DMS79 treated with DMSO at 0.1 percent for 48 hours (cell line): Measurements from ENCODE around the gene BLOC1S5.
"Not testable (repeated sequence)": the region's sequence is repeated elsewhere in the genome, so short reads cannot be mapped to it uniquely, and the experiment has no call there.

Source experiments
- DNase-seq: peaks from one replicate; lab custom pipeline; 2025; lab: John Stamatoyannopoulos, UW

BLOC1S5 gene

DNA sequence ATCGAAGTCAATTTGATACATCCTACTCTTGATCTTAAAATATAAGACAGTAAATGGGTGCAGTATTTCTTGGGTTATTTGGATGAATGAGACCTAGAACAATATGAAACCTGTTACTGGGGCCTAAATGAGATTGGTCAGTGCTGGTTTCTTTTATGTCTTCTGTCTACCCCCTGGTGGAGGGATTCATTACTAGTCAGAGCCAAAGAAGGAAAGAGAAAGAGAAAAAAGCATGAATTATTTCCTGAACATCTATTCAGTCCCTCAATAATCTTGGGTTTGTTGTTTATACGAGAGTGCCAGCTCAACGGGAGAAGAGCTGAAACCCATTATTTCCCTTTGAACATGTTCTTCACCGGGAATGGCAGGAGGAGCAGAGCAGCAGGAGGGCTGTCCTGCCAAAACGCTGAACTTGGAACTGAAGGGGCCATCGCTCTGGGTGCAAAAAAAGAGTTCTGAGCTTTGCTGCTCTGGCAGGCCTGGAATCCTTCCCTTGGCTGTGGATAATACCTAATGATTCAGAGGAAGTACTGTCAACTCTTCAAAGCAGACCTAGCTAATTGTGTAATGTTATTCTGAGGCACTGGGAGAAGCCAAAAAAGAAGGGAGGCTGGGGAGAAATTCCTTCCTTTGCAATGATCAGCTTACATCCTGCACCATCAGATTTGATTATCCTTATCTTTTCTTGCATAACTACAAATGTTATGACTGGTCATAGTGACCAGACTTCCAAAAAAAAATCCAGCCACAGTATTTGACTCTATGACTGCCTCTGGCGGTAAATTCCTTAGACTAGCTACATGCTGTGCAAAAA, 72.0 kb downstream of the BLOC1S5 start:
- no peak for DNase-seq

DNA sequence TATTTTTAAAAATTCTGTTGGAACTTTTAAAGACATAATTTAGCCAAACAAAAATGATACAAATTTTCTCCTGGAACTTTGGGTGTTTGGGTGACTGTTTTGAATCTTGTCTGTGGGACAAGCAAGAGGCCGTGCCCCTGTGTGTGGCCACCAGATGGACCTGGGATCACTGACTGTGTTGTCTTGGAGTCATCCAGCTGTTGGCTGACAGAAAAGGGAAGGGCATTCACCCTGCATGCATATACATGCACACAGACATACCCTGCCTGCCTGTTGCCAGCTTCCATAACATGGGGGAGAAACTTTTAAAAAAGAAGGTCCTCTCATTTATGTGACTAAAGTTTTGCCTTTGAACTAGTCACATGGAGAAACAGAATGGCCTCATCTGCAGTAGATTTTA, 72.7 kb downstream of the BLOC1S5 start:
- no peak for DNase-seq

DNA sequence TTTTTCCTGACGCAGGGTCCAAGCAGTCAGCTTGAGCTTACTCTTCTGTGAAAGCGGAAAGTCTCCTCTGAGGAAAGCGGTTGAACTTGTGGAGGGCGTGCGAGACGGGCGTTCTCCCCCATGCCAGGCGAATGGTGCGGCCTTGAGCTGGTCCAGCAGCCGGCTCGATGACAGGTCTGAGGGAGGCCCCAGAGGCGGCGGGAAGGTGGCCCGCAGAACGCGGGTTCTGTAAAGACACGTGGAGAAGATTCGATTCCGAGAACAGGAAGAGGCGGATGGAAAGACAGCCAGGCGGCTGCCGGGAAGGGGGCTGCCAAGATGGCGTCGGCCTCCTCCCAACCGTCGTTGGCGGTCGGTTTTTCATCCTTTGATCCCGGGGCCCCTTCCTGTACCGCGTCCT, 78.0 kb downstream of the BLOC1S5 start:
- DNase-seq, result no peak

DNA sequence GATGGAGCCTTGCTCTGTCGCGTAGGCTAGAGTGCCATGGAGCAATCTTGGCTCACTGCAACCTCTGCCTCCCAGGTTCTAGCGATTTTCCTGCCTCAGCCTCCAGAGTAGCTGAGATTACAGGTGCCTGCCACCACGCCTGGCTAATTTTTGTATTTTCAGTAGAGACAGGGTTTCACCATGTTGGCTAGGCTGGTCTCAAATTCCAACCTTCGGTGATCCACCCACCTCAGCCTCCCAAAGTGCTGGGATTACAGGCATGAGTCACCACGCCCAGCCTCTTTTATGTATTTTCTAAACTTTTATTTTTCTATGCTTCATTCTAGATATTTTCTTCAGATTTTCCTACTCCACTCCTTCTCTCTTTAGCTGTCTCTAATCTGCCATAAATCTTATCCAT, 80.2 kb downstream of the BLOC1S5 start:
- not testable (repeated sequence) for DNase-seq

GRCh38 chr6:7979831-7980230, 84.4 kb downstream of the BLOC1S5 start:
- DNase-seq, result no peak

GRCh38 chr6:7978736-7979135, 85.5 kb downstream of the BLOC1S5 start:
- DNase-seq, result peak; percentile 0

DNA sequence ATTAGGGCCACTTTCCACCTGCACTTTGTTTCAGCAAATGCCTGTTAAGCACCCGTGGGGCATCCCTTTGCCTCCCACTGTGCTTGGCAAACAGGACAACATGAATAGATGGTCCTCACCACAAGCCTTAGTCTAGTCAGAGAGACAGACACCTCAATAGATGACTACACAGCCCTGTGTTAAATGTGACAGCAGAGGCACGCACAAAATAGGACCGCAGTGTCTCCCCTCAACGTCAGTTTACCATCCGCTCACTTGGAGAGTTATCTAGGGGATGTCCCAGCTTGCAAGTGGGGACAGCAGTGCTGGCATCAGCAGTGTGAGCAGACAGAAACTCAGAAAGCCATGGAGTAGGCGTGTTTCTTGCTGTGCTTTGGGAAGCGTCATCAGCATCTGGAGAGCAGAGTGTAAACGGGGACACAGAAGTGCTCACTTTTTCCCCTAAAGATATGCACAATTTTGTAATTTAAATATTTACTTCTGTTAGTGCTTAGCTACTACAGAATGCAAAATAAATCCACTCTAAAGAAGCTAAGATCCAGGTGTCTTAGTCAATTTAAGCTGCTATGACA, 87.6 kb downstream of the BLOC1S5 start:
- no peak for DNase-seq

GRCh38 chr6:7975764-7976146, 88.4 kb downstream of the BLOC1S5 start:
- no peak for DNase-seq

DNA sequence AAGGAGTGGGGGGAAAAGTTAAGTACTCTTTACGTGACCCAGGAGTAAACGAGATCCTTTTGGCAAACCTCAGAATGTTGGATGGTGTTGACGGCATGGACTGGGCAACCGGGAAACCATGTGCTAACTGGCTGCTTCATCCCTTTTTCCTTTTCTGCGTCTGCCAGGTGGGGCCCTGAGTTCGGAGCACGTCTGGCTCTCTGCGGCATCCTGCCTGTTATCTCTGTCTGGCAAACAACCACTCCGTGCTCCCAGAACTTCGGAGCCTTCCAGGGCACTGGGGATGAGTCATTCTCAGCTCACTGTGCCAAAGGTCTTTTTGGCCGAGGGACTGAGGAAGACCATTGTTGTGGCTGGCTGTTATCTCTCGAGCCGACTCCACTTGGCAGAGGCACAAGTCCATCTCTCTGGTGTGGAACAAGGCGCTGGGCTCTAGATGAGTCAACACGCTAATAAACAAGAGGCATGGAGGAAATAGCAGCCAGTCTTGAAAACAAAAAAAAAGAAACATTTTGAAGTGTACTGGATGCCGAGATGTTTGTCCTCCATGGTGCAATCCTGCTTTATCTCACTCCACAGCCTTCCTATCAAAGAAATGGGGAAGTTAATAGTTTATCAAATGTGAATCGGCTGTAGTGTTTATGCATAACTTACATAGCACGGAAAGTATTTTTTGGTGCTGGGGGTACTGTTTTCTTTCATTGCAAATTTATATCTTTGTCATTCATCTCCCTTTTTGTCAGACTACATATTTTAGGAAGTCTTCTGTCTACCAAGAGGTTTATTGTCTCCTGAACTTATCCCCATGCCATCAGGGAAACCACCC, 89.0 kb downstream of the BLOC1S5 start:
- peak; percentile 2 for DNase-seq

DNA sequence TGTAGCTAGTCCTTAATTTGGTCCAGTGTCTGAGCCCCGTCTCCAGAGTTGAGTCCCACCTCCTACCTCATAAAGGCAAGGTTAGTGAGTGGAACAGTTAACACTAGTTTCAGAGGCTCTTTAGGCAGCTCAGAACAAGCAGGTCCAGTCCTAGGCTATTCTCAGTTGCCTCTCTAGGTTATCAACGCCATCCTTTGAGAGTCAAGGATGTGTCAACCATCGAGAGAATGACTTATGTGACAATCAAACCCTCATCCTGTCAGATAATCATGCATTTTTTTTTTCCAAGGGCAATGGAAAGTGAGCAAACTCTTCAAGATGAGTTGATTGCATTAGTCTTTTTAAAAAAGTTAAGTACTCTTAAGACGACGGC, 89.6 kb downstream of the BLOC1S5 start:
- DNase-seq, result no peak

- no peak for DNase-seq
Measured at GRCh38 chr6:7973584-7973983, 90.6 kb downstream of the BLOC1S5 start.

DNA sequence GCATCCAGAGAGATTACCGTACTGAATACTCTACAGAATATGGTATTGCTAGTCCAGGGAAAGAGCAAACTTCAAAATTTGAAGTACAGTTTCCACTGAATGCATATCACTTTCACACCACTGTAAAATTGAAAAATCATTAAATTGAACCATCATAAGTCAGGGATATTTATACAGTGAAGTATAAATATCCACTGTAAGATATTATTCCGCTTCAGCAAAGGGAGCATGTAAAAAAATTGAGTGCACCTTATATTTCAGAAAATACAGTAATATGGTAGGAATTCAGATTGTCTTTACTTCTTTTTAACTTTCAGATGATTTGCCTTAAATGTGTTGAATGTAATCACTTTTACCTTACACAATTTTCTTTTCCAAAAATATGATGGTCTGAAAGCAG, 92.7 kb downstream of the BLOC1S5 start:
- DNase-seq, result no peak

- DNase-seq, result no peak
Measured at GRCh38 chr6:7970616-7971015, 93.6 kb downstream of the BLOC1S5 start.
